Lower lobe of right lung (tissue), 2 donors: ENCODE measurements around the gene TTYH1. TPM values are rescaled to one million over a fixed set of nuclear protein-coding genes. Genes with fewer than 3 reads are reported as not detected.

ENCODE experiments used
- ATAC-seq, 2 donors: fragments of 200-7000 bp; cut with Tn5 transposase; one replicate each; pipeline ENCODE4 v1.9.1; 2020 to 2022; ENCODE audit warnings: mild to moderate bottlenecking in 2 of 2, moderate library complexity in 2 of 2
- DNase-seq: peaks from one replicate; pipeline ENCODE4 v3.0.0-alpha.2; 2020
- H3K27ac ChIP-seq: fragments of 200-600 bp; one replicate; pipeline ENCODE4 v1.8.0; 2022
- H3K27me3 ChIP-seq: fragments of 200-600 bp; one replicate; pipeline ENCODE4 v1.8.0; 2022; ENCODE audit warnings: low read depth
- H3K36me3 ChIP-seq: fragments of 200-600 bp; one replicate; pipeline ENCODE4 v1.8.0; 2022; ENCODE audit warnings: mild to moderate bottlenecking
- H3K4me1 ChIP-seq: fragments of 200-600 bp; one replicate; pipeline ENCODE4 v1.8.0; 2022
- H3K4me3 ChIP-seq: fragments of 200-600 bp; one replicate; pipeline ENCODE4 v1.8.0; 2022; ENCODE audit warnings: mild to moderate bottlenecking
- H3K9me3 ChIP-seq: fragments of 200-600 bp; one replicate; pipeline ENCODE4 v1.8.0; 2022
- intact Hi-C: fragments of 100-400 bp; cut with DNase I; formaldehyde crosslinking; loops from one replicate; pipeline ENCODE4 v1.11.0; 2022
- total RNA-seq: library from RNA; stranded (reverse); fragmentation: NEBNext Ultra II Directional; extraction: Animal tissue kit (Norgen Biotek cat#: 25700); gene quantifications from one replicate; pipeline ENCODE4 v1.2.1, GENCODE V29; 2021
- TF ChIP-seq, protein P1 (sequence below): fragments of 200-600 bp; IDR thresholded peaks from one replicate; pipeline ENCODE4 v1.8.0; 2022; ENCODE audit warnings: antibody characterized with exemption, mild to moderate bottlenecking
- donor health status: DM: no; HTN: yes; CAD: no; lungs with severe emphysema.

Gene TTYH1
- total RNA-seq, 1 donor from 2014 or later: not detected

DNA sequence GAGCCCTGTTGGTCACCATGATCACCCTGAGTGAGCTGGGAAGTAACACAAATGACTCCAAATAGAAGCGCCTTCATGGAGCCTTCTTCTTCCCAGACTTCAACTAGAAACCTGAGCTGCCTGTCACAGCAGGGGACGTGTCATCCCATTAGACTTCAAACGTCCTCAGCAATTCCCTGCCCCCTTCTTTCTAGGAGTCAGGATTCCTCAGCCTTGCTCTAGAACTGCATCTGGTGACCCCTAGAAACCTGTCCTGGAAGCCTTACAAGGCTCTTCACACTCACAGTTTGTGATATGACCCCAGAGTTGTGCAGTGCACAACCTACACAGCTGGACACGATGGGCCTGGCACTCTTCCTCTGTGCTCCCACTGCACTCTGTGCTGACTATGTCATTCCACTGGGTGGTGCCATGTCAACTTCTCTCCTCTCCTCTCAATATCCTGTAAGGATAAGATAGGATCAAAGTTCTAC is 23.6 kb upstream of the TTYH1 start:
- H3K4me1 ChIP-seq: peaks cover 32% of the 10 kb centered on the region
- H3K4me3 ChIP-seq: no peak overlapping the region
- peaks cover 44% of the 10 kb centered on the region for H3K27me3 ChIP-seq
- no peak for DNase-seq
- intact Hi-C loops: no loop called here
- TF ChIP-seq, protein P1, sequence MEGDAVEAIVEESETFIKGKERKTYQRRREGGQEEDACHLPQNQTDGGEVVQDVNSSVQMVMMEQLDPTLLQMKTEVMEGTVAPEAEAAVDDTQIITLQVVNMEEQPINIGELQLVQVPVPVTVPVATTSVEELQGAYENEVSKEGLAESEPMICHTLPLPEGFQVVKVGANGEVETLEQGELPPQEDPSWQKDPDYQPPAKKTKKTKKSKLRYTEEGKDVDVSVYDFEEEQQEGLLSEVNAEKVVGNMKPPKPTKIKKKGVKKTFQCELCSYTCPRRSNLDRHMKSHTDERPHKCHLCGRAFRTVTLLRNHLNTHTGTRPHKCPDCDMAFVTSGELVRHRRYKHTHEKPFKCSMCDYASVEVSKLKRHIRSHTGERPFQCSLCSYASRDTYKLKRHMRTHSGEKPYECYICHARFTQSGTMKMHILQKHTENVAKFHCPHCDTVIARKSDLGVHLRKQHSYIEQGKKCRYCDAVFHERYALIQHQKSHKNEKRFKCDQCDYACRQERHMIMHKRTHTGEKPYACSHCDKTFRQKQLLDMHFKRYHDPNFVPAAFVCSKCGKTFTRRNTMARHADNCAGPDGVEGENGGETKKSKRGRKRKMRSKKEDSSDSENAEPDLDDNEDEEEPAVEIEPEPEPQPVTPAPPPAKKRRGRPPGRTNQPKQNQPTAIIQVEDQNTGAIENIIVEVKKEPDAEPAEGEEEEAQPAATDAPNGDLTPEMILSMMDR: no peak
- no peaks in the 10 kb centered on the region for H3K36me3 ChIP-seq
- H3K9me3 ChIP-seq: no peaks in the 10 kb centered on the region
- H3K27ac ChIP-seq: no peak overlapping the region
- ATAC-seq: no peak

DNA sequence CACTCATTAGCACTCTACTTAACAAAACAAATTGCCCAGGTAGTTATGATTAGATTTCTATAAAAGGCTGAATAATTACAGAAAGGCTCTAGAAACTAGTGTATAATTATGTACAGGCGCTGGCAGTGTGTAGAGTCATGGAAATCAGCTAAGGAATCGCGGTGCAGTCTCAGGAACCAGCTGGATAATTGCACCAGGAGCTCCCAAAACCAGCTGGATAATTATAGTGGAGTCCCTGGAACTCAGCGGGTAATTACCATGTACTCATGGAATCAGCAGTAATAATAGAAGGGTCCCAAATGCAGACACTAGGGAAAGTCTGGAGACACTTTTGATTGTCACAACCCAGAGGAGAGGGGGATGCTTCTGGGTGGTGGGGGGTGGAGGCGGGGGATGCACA is 23.2 kb upstream of the TTYH1 start:
- Histone ChIP-seq H3K27ac (no peak overlapping the region), H3K4me3 (no peak overlapping the region), H3K9me3 (no peaks in the 10 kb centered on the region), H3K27me3 (peaks cover 45% of the 10 kb centered on the region), H3K36me3 (no peaks in the 10 kb centered on the region), H3K4me1 (peaks cover 32% of the 10 kb centered on the region)
- ATAC-seq (no peak), DNase-seq (no peak)
- TF ChIP-seq, protein P1: no peak
- intact Hi-C loops: no loop called here

DNA sequence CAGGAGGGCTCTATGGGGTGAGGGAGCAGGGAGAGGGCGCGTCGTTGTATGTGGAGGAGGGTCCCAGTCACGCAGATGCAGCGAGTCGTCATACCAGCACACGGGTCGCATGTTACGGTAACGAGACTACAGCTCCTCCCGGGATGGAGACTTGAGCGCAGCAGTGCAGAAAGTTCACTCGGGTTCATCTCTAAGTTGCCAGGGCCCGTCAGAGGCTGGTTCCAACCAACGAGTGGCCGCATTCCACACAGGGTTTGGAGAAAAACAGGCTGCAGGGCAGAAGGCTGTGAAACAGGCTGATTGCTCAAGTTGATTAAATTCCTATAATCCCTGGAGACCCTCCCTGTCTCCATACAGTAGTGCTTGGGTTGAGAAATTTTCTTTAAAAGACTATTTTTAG is 21.9 kb upstream of the TTYH1 start:
- Histone ChIP-seq H3K36me3 (no peaks in the 10 kb centered on the region), H3K27me3 (peaks cover 37% of the 10 kb centered on the region), H3K4me3 (no peak overlapping the region), H3K4me1 (peaks cover 28% of the 10 kb centered on the region), H3K9me3 (no peaks in the 10 kb centered on the region), H3K27ac (no peak overlapping the region)
- TF ChIP-seq, protein P1: no peak
- DNase-seq (no peak), ATAC-seq (no peak)
- intact Hi-C loops: no loop called here

DNA sequence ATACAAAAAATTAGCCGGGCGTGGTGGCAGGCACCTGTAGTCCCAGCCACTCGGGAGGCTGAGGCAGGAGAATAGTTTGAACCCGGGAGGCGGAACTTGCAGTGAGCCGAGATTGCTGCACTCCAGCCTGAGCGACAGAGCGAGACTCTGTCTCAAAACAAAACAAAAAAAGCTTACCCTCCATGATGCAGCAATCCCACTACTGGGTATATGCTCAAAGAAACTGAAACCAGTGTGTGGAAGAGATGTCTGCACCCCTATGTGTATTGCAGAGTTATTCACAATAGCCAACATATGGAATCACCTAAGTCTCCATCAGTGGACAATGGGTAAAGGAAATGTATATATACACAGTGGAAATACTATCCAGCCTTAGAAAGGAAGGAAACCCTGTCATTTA is 19.6 kb upstream of the TTYH1 start:
- no peaks in the 10 kb centered on the region for H3K36me3 ChIP-seq
- ATAC-seq (no peak), DNase-seq (no peak)
- H3K27ac ChIP-seq: no peak overlapping the region
- H3K9me3 ChIP-seq: no peaks in the 10 kb centered on the region
- peaks cover 5% of the 10 kb centered on the region for H3K4me1 ChIP-seq
- intact Hi-C loops: no loop called here
- H3K4me3 ChIP-seq: no peak overlapping the region
- H3K27me3 ChIP-seq: peaks cover 20% of the 10 kb centered on the region
- TF ChIP-seq, protein P1: no peak

DNA sequence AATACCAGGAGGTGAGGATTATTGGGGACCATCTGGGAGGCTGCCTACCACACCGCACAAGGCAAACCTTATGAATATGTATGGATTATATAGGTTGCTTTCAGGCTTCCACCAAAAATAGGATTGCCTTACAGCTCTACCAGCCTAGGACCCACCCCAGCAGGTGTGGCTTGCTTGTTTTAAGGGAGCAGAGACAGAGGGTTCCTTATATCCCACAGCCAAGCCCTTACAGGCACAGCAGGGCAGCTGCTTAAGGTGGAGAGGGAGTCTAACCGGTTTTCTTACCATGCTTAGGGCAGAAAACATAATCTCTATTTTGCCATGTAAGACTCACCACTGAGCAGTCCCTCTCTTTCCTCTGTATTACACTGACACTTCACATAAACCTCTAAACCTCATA is 16.1 kb upstream of the TTYH1 start:
- H3K9me3 ChIP-seq: no peaks in the 10 kb centered on the region
- no peak overlapping the region for H3K4me3 ChIP-seq
- TF ChIP-seq, protein P1: no peak
- DNase-seq: no peak
- intact Hi-C loops: no loop called here
- no peaks in the 10 kb centered on the region for H3K4me1 ChIP-seq
- peaks cover 9% of the 10 kb centered on the region for H3K27me3 ChIP-seq
- ATAC-seq: no peak
- H3K27ac ChIP-seq: no peak overlapping the region
- no peaks in the 10 kb centered on the region for H3K36me3 ChIP-seq

DNA sequence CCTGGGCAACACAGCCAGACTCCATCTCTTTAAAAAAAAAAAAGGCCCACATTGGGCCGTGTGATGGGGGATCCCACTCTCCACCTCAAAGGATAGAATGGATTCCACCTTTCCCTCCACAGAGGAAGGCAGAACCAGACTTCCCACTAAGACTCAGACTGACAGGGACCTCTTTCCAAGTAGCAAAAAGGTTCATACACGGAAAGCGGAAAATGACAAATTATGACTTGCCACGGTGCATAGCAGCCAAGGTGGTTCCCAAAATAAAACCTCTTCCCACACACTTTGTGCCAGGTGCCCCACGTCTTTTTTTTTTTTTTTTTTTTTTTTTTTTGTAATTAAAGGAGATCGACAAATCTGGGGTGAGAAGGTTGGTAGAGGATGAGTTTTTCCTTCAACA is 14.4 kb upstream of the TTYH1 start:
- DNase-seq (no peak), ATAC-seq (no peak)
- TF ChIP-seq, protein P1: no peak
- Histone ChIP-seq H3K36me3 (no peaks in the 10 kb centered on the region), H3K27me3 (peaks cover 6% of the 10 kb centered on the region), H3K4me3 (no peak overlapping the region), H3K27ac (no peak overlapping the region), H3K4me1 (no peaks in the 10 kb centered on the region), H3K9me3 (no peaks in the 10 kb centered on the region)
- intact Hi-C loops: no loop called here
